Anterior cingulate cortex (tissue), 58 donors: Measurements from ENCODE around the gene CLNK.

ENCODE experiments used
- DNase-seq, 58 donors: peaks; one replicate each; lab custom pipeline; 2025; lab: John Stamatoyannopoulos, UW

Gene CLNK

DNA sequence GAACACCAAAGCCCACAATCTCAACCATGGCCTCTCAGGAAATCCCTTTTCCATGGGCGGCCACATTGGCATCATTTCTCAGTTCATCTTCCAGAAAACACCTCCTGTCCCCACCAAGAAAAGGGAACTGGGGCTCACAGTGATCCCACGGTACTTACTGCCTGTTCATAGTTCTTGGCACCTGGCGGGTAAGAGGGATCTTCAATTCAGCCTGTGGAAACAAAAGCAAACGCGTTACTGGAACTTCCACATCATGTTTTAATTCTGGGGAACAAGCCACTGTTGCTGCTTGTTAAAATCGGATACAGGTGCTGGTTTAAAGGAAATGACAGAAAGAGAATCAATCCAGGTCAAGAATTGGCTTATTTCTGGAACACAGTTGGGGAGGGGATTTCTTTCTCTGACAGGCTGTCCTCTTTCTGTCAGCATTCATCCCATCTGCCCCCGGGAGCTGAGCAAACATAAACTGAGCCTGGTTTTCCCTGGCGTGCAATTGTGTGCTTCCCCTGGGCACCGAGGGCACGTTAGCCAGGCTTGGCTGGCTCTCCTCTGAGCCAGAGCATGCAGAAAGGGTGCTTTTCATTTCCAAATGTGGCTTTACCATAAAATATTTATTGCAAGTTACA is 16.8 kb downstream of the CLNK start:
- no peak for DNase-seq

DNA sequence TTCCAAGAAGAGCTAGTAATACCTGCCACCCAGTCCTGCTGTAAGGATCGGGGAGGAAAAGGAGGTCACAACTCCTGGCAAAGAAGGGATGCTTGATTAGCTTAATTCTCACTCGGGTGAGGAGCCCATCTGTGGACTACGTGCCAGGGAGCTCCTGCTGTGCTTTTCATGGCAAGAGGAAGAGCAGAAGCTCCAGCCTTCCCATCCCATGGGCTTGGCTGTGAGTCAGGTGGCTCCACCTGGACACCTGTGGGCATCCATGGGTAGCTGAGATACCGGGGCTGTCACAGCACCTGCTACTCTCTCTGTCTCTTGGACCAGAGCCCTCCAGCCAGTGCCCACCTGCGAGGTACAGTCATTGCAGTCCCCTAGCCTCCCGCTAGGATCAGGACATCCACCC is 18.0 kb downstream of the CLNK start:
- DNase-seq = no peak

DNA sequence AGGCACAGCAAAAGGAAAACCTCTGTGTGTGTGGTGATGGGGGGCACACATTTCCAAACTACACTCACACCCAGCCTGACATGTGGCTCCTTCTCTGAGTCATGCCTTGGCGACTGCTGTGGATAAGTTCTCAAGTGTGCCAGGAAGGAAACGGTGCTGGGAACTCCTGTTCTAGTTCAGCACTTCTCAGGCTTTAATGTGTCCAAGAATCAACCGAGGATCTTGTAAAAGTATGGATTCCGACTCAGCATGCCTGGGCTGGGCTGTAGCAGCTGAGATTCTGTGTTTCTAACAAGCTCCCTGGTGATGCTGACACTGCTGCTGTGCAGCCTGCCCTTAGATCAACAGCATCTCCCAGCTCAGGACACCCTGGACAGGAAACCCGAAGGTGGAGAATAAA is 20.2 kb downstream of the CLNK start:
- DNase-seq = peak in 19 of 58 donors; percentile 2 to 49 (median 14)

DNA sequence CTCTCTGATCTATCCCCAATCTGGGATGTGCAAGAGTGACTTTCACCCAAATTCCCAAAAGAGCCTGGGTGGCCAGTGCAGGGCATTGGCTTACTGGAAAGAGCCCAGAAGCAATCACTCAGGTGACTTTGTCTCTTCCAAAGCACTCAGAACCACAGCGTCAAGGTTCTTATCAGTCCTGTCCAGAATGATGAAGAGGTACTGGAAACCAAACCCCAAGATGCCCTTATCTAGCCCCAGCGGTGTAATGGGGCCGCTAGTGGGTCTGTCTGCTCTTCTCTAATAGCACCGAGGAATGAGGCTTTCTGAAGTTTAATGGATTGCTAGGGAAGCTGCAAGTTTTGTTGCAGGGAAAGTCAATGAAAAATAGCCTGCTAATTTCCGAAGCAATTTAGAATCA is 21.6 kb downstream of the CLNK start:
- no peak for DNase-seq

DNA sequence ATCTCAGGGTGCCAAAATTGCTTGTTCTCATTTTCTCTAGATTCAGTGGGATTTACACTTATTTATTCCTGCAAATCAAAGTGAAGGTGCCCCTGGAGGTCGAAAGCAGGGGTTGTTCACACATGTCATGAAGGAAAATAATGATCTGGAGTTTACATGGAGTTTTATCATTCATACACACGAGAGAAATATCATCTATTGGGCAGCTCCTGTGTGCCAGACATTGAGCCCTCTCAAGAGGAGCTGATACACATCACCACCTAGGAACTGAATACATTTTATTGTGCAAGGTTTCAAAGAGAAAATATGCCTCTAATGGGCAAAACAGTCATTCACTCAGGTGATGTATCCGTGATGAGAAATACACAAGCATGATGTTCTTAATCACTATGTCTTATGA is 23.5 kb downstream of the CLNK start:
- no peak for DNase-seq

DNA sequence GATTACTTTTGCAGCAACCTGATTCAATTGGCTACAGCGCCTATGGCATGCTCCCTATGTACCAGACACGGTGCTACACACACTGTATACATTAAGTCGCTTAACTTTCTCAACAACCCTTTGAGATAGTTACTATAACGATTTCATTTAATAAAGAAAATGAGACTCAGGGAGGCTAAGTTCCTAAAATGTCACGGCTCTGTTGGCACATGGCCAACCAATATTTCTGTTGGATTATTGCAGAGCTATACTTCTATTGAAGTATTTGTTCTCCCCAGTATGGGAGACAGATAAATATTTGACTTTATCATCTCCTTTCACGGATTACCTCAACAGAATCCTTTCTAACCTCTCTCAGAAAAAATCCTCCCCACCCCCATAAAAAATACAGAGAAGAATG is 25.3 kb downstream of the CLNK start:
- DNase-seq = no peak

DNA sequence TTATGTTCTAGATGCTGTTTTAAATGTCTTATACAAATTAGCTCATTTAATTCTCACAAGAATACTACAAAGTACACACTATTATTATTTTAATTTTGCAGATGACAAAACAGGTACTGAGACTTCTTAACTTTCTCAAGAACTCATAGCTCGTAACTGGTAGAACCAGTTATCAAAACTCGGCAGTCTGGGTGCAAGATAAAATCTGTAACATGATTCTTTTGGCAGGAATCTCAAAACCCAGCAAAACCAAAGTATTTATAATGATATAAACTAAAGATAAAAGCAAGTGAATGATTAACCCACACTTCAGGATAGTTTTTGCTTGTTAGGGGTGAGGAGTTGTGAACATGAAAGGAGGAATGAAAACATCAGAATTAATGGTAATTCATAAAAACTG is 27.6 kb downstream of the CLNK start:
- no peak for DNase-seq

DNA sequence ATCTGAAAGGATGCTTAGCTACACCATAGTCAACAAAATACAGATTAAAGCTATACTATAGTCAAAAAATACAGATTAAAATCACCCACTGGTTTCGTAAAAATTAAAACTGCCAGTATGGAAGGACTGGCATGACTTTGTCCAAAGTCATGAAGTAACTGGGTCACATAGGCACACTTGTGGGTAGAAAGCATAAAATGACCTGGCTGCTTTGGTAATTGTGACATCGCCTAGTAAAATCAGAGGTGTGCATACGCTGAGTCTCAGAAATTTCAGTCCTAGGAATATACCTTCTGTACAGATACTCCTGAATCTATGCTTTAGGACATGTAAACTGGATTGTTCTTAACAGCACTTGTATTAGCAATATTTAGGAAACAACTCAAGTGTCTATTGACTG is 28.1 kb downstream of the CLNK start:
- DNase-seq = no peak

DNA sequence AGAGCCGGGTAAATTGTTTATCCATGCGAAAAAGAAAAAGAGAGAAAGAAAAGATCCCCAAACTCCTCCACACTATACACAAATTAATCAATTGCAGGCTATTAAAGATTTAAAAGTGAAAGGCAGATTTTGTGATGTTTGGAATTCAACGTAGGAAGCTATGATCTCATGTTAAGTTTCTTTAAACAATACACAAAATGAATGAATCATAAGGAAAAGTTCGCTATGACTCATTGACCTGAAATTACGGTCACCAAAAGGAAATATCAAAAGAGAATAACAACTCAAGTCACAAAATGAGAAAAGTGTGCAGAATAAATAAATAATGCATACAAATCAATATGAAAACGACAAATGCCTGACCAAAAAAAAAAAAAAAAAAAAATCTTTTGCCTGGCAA is 28.6 kb downstream of the CLNK start:
- no peak for DNase-seq

DNA sequence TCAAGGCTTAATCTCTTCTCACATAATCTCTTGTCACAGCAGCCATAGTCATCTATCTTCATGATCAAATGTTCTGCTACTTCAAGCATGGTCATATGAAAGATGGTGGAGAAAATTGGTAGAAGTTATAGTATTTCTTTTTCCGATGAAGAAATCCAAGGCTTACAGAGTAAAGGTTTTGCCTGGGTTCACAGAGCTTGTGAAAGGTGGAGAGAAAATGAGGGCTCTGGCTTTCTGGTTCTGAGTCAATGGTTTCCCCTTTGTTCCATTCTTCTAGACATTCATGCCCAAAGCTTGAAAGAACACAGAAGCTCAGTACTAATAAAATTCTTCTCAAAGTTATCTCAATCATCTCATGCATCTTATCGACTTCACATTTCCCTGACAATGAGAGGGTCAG is 36.1 kb downstream of the CLNK start:
- DNase-seq = no peak

DNA sequence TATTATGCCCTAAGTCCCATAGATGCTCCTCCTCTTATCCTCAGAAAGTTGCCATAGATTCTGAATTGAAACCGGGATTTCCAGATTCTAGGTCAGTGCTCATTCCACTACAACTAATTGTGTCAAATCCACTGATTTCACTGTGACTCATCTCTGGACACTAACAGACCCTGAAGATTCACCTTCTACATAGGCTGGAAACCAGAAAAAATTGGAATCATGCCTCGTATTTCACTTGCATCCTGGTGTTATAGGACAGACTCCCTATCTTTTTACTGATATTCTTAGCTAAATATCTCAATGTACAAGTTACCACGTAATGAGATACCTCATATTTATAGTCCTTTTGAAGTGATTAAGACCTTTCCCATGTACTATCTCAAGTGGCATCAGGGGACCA is 36.7 kb downstream of the CLNK start:
- no peak for DNase-seq

DNA sequence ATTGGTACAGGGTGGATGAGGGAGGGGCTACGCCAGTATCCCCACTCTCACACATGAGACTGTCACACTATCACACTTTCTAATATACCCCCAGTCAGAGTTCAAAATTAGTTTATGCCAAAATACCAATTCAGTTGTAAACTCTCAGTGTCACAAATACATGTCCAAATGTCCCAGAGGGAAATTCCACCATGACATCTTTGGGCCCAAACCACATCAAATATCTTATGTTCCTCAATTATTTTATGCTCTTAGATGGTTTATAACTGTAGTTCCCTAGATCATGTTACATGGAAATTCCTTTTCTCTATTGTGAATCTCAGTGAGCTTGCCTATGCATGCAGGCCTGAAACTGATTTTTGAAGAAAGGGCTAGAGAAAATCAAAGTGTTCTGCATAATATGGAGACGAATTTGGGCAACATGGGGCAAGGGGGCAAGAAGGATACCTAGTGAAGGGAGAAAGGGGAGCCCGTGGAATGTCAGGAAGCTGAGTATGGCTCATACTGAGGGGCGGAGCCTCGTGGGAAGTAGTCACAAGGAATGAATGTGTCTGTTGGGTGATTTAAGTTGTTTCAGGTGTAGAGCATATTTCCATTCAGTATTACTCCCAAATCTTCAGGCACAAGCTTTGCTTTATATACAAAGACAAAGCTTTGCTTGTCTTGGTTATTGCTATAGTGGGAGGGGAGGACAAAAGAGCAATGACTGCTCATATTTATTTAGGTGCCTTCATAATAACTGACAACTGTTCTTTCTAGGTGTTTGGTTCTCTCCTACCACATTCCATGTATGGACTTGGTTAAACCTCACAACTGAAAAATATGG is 40.8 kb downstream of the CLNK start:
- DNase-seq = no peak

DNA sequence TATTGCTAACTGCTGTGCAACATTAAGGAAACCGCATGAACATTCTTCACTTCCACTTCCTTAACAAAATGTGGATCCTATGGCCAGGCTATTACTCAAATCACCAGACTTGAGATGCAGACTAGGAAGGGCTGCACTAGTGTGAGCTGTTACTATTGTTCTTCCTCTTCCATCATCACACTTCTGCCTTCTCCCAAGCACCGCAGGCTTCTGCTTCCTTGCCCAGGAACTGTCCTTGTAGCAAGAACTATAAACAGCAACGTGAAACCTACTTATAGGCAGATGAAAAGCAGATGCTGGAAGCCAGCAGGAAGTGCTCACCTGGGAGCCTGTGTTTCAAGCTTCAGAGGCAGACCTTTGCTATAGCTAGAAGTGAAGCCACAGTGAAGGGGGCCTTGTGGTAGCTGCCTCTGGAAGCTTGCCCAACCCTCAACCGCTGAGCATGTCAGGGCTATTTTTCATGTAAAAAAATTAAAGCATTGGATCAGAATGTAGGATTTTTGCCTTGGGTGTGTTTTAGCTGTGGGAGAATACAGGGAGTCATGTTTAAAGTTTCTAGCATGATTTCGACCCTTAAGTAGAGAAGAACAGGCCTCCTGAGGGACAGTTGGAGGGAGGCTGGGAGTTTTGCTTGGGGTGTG is 43.9 kb downstream of the CLNK start:
- DNase-seq = peak in 10 of 58 donors; percentile 1 to 45 (median 9)

DNA sequence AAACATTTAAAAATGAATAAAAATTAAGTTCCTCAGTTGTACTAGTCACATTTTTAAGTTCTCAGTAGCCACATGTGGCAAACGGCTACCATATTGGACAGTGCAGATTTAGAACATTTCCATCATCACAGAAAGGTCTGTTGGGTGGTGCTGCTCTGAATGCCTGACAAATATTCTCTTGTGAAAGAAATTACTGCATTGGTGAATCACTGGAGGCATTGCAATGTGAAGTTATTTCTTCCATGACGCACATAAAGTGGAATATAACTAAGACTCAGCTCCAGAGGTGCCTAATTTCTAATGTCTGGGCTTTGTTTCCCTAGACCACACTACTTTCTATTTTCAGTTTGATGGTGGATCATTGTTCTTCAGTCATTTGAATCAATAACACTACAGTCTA is 44.9 kb downstream of the CLNK start:
- no peak for DNase-seq

DNA sequence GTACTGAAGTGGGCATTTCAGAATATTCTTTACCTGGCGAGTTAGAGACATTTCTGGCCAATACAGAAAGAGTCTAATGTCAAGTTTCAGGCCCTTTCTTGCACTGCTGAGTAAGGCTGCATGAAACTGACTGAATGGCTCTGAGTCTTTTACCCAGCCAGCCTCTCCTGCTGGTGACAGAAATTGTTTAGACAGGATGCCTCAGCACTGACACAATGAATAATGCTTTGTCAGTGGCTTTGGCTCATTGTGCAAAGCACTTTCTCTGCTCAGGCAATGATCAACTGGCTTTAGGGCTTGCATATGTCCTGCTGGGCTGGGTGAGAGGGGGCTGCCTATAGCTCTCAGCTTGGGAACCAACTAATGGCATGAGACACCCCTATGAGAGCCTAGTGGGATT is 45.5 kb downstream of the CLNK start:
- DNase-seq = no peak

DNA sequence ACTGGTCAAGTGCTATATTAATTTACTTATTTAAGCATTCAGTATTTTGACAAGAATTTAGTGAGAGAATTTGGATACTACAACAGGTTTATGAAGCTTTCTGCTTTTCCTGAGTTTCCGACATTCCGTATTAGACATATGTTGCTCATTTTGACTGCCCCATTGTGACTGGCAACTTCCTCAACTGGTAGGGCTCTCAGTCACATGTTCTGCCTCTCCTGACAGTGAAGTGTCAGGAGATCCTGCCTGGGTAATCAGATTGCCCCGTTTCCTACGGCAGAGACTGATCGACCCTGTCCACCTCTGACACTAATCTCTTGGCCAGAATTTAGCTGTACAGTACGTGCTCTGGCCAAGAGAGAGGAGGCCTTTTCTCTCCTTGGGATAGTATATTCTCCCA is 49.5 kb downstream of the CLNK start:
- peak in 3 of 58 donors; percentile 1 to 12 (median 3) for DNase-seq

DNA sequence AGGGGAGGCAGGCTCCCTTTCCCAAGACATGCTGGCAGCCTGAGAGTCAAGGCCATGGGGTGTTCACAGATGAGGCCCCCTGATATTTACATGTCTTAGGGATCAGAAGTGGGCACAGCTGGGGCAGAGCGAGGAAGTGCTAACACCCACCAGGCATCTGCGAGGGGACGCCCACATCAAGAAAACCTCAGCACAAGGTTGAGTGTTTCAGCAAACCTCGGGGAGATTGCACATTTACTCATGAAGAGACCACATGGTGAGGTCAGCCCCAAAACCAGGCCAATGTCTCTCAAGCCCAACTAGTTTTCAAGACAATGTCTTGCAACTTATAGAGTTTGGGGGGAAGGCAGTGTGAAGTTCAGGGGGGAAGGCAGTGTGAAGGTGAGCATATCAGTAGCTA is 55.2 kb downstream of the CLNK start:
- no peak for DNase-seq

DNA sequence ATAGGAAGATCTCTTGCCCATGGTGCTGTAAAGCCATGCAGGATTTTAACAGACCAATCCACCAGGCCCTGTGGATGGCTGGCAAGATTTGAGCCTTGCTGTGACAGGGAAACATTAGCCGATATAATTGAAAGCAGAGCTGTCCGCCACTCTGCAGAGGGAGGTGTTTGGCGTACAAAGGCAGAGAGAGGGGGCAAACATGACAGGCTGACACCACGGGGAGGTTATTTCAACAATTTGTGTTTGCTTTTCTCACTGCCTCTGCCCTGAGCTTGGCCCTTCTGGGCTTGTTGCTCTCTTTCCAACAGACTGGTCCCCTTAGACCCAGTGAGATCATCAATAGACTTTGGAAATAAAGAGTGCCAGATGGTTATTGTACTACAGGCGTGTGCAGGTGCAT is 59.4 kb downstream of the CLNK start:
- DNase-seq = no peak

DNA sequence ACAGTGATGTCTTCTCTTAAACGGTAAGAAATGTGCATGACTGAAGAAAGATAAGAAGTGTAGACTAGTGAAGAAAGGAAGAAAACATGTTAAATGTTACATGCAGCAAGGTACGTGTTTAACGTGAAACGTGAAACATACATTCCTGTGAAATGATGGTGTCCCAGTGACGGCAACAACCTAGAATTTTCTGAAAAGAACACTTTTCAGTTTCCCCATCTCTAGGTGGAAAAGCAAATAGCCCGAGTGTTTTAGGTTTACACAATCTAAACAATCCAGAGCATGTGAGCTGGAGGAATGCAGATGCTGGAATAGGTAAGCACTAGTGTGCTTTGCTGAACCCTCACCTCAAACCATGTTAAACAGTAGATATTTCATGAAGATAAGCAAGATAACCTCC is 60.7 kb downstream of the CLNK start:
- no peak for DNase-seq

DNA sequence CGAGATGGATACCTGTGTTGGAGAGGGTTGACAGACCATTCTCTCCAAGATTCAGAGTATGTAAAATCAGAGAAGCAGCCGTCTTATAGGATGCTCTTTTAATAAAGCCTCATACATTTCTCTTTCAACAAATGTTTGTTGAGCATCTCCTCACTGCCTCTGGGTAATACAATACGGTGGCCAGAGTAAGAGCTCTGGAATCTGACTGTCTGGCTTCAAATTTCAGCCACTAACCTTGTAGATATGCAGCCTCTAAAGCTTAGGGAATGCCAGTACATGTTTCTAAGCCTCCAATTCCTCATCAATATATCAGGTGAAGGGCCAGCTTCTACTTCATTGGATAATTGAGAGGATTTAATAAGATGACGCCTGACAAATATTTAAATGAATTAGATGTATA is 61.3 kb downstream of the CLNK start:
- no peak for DNase-seq

DNA sequence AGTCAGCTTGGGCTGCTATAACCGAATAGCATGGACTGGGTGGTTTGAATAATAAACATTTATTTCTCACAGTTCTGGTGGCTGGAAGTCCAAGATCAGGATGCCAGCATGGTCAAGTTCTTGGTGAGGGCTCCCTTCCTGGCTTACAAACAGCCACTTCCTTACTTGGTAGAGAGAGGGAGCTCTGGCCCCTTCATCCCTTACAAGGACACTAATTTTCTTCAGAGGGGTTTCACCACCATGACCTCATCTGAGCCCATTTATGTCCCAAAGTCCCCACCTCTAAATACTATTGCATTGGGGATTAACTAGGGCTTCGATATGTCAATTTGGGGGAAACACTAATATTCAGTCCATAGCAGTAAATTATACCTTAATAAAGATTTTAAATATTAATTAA is 61.8 kb downstream of the CLNK start:
- DNase-seq = no peak

DNA sequence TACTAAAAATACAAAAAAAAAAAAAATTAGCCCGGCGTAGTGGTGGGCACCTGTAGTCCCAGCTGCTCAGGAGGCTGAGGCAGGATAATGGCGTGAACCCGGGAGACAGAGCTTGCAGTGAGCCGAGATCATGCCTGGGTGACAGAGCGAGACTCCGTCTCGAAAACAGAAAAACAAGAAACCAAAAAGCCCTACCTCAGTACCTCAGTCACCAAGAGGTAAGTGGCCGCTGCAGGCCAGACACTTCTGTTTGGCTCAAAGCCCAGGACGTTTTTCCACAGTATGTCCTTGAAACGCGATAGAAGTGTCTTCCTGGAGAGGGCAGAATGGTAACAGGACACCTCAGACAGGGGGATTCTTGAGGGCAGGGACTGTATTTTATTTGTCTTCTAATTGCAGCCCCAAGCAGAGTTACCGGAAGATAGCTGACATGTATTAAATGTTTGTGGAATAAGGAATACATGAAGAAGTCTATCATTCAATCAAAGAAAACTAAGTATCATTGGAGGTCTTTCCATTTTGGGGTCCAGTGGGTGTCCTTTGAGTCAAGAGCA is 63.6 kb downstream of the CLNK start:
- DNase-seq = no peak
